ENCODE measurements around the gene EID2B.
A peak's percentile ranks its signal among the peaks of the same experiment; 100 is the strongest.

Gene EID2B, protein sequence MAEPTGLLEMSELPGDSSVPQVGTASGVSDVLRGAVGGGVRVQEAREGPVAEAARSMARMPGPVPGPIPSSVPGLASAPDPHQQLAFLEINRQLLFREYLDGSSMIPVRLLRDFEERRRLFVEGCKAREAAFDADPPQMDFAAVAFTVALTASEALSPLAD

DNA sequence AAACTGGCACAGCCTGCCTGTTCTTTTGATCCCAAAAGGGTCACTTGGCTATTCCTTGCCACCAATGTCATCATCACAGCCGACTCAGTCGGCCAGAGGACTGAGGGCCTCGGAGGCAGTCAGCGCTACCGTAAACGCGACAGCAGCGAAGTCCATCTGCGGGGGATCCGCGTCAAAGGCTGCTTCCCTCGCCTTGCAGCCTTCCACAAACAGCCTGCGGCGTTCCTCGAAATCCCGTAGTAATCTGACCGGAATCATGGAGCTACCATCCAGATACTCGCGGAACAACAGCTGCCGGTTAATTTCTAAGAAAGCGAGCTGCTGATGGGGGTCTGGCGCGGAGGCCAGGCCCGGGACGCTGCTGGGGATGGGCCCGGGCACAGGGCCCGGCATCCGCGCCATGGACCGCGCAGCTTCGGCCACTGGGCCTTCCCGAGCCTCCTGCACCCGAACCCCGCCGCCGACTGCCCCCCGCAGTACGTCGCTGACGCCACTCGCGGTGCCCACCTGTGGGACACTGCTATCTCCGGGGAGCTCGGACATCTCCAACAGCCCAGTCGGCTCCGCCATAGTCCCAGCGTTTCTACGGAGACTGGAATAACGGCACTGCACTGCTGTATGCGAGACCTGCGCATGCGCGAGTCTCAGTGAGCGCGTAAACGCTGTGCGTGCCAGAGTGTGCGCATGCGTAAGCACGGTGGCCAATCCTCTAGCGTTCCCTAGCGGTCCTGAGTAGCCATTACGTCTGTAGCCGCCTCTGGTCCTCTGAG is at the start of gene EID2B:
Gene EID2B (minus strand): TSS at position 620 of the 770 bp plus-strand sequence. CDS start 50 bp downstream, at position 570.
- DNase-seq = peak; percentile 50 to 95 (median 89)

DNA sequence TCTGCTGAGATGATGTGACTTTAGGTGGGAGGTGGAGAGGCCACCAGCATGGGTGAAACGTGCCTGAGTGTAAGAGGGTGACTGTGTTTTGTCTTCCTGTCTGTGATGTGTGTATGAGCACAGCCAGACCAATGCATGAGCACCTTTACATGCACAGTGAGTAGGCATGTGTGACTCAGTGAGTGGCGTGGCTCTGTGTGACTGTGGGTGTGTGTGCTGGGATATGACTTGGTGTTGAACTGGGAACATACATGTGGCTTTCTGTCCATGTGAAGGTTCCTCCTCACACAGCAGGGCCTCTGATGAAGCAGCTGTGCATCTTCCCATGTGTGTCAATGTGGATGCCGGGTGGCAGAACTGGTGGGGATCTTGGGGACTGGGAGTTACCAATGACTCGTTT is 49.8 kb upstream of the EID2B start:
- DNase-seq = no peak

DNA sequence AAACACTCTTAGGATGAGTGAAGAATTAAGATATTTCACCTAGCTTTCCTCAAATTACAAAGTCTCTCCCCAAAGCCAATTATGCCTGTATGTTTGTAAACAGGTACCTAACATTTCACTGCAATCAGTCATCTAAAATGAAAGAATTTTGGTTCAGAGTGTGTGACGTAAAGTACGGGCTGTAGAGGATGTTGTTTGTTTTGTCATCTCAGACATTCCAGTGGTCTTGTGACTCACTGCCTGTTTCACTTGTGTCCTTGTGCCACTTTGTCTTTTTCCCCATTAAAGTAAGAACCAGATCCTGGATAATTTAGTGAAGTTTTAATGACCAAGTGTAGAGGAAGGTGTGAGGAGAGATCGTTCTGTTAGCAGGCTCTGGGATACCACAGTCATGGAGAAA is 36.0 kb upstream of the EID2B start:
- no peak for DNase-seq

DNA sequence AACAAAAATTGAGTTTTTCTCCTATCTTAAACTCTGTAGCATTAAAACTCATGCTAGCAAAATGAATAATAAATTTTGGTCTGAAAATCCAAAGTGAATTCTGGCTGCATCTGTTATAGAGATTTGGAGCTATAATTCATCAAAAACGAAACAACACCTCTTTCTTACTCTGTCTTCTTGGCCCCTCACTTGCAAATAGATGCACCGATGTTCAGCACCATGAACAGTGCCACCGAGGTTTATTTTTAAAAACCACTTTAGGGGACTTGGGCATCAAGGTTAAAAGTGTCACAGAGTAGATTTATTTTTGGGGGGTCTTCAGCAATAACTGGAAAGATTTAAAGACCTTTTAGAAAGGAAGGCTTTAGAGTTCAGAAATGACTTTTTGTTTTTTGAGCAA is 33.4 kb upstream of the EID2B start:
- no peak for DNase-seq

DNA sequence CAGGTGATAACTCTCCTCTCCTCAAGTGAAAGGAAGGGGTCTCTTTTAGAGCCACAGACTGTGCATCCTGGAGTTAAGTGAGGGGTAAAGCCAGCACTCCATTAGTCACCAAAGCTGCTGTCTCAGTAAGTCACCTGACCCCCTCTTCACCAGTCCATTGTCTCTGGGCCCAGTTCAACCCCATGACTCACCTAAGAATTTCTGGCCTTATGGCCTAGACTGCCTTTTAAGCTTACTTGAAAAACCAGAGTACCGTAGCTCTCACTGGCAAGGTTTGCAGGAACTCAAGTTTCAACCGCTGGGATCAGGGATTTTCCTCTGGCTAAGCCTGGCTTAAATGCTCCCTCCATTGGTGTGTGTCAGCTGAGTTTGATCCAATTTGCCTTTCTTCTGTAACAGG is 30.8 kb upstream of the EID2B start:
- no peak for DNase-seq

DNA sequence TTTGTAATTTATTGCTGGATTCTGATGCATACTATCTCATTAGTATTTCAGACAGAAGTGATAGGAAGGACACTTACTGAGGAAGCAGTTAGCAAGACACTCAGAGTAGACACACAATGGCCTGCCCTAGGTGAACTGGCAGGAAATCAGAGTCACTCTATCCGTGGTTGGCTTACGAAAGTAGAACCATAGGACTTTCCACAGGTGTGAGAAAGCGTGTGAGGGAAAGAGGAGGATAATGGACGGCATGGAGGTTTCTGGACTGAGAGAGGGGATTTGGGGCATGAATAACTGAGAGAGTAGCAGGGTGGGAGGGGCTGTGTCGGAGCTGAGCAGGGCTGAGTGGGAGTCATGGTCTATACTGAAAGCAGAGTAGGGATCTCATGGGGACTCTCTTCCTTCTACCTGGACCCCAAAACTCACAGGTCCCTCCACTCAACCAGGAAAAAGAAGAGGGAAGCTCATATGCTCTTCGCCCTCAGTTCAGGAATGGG is 26.0 kb upstream of the EID2B start:
- DNase-seq = no peak

DNA sequence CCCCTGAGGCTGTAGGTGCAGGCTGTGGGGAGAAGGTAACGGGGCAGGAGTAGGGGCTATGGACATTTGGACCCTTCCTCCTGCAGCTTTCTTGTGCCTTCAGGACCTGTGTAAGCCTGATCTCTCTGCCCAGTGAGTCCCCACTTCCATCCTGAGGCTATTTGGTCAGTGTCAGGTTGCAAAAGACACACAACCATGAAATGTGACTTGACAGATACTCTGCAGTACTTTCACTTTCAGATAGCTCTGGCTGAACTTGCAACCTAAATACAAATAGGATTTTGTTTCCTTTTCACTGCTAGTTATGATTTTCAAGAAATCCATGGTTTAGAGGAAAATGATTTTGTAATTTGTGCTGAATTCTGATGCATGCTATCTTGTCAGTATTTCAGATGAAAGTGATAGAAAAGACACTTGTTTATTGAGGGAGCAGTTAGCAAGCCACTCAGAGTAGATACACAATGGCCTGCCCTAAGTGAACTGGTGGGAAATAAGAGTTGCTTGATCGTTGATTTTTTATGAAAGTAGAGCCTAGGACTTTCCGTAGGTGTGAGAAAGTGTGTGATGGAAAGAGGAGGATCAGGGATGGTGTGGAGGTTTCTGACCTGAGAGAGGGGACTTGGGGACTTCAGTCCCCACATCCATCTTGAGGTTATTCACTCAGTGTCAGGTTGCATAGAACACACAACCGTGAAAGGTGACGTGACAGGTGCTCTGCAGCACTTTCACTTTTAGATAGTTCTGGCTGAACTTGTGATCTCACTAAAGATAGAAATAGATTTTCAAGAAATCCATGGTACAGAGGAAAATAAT is 25.4 kb upstream of the EID2B start:
- no peak for DNase-seq

DNA sequence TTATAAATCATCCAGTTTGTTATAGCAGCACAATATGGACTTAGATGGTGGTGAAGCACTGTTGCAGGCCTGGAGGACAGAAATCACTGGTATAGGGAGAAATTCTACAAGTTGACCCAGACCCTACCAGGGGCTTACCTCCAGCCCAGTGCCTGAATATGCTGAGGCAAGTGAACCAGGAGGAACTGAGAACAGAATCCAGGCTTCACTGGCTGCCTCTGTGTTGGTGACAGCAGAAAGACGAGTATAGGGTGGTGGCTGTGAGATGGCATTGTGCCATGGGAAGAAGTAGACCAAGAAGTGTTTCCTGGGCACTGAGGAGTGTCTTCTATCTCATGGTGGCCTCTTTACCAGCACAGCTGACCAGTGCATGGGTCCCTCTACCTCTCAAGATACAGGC is 23.2 kb upstream of the EID2B start:
- DNase-seq = peak in 1 of 51 donors; percentile 4

DNA sequence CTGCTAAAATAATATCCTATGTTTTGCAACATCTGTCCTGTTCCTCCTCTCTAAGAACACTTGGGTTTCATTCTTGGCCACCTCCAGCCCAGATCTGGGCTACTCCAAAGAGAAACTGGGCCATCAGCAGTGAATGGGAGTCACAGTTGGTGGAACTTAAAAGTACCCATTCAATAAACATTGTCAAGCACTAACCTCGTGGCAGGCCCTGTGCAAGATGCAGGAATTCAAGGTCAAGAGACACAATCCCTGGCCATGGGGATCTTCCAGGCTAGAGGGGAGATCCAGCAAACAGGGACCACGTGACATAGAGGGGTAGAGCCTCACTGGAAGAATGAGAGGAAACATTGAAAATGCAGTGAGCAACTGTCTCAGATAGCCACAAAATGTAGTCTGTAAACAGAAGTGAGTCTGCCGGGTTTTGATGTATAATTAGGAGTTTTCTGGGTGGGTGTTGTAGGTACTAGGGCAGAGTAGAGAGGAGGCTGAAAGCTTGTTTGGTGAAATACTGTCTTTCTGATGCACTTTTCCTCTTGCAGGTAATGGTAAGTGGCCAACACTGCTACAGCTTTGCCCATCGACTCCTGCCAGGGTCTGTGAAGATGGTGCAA is 22.2 kb upstream of the EID2B start:
- no peak for DNase-seq

DNA sequence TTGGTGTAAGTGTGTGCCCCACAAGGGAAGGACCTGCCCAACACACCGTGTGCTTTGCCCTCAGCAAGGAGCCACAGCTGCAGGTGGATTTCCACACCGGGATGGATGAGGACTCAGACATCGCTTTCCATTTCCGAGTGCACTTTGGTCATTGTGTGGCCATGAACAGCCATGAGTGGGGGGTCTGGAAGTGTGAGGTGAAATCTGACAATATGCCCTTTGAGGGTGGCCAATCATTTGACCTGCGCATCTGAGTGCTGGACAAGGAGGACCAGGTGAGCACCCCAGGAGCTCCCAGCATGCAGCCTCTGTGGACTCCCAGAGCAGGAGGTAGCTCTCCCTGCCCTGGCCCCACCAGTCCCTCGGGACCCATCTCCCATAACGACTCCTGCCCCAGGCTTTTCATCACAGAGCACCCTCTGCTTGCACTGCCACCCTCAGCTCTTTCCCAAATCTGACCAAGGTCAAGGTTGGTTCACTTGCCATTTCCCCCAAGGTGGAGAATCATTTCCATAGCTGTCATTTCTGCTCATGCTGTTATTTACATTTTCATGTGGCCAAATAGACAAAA is 20.5 kb upstream of the EID2B start:
- DNase-seq = no peak

DNA sequence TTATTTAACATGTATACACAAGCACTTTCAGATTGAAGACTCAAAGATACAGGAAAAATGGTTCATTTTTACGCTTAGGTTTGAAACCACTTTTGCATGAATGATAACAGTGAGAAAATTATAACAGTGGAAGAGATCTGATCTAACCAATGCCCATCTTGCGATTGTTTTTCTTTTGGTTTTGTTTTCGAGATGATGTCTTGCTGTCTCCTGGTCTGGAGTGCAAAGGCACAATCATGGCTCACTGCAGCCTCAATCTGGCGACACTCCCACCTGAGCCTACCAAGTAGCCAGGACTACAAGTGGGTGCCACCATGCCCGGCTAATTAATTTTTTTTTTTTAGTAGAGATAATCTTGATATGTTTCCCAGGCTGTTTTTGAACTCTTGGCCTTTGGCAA is 17.5 kb upstream of the EID2B start:
- no peak for DNase-seq

DNA sequence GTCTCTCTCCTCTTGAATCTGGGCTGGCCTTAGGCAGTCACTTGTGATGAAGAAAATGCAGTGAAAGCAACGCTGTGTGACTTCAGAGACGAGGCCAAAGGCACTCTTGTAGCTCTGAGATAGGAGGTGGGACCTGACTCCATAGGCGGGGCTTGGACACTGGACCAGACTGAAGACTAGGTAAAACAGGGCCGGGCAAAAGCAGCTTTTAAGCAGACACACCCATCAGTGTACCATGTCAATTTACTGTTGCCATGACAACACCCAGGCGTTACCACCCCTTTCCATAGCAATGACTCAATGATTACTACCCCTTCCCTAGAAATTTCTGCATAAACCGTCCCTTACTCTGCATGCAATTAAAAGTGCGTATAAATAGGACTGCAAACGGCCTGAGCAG is 13.9 kb upstream of the EID2B start:
- no peak for DNase-seq

DNA sequence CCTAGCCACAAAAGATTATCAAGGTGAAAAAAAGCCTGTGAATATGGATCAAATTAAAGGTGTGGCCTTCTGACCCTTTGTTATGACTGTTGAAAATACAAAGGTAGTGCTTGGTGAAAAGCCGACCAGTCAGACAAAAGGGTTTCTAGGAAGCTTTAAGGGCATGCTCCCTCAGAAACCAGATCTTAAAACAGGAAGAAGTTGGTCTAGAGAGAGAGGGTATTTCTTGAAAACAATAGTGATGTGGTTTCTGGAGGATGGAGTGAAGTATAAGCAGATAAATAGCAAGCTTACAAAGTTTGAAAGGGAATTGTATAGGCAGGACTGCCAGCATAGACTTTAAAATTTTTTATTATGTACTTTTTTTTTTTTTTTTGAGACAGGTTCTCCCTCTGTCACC is 12.3 kb upstream of the EID2B start:
- DNase-seq = no peak

DNA sequence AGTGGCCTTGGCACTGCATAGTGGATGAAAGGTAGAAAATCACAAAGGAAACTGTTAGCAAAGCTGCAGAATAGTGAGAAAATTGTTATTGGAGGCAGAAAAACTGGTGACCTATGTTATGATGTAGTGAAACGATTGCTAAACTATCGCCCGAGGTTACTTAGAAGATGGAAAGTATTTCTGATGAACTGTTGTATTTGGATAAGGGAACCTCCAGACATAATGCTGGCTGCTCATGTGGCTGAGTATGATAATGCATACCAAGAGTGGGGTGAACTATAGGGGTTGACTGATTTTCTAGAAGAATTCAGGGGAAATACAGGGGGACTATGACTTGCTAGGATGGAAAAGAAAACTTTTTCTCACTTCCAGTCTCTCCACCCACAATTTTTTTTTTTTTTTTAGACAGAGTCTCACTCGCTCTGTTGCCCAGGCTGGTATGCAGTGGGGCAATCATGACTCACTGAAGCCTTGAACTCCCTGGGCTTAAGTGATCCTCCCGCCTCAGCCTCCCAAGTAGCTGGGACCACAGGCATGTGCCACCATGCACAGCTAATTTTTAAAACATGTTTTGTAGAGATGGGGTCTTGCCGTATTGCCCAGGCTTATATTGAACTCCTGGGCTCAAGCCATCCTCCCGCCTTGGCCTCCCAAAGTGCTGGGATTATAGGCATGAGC is 11.7 kb upstream of the EID2B start:
- no peak for DNase-seq

DNA sequence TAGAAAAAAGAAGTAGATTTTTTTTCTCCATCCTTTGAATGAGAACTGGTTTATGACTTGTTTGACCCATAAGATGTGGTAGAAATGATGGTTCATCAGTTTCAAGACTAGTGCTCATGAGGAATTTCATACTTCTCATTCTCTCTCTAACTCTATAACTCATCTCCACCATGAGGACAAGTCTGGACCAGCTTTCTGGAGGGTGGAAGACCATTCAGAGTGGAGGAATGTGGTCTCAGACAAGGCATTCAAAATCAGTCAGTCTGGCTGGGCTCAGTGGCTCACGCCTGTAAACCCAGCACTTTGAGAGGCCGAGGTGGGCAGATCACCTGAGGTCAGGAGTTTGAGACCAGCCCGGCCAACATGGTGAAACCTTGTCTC is 10.8 kb upstream of the EID2B start:
- DNase-seq = no peak

DNA sequence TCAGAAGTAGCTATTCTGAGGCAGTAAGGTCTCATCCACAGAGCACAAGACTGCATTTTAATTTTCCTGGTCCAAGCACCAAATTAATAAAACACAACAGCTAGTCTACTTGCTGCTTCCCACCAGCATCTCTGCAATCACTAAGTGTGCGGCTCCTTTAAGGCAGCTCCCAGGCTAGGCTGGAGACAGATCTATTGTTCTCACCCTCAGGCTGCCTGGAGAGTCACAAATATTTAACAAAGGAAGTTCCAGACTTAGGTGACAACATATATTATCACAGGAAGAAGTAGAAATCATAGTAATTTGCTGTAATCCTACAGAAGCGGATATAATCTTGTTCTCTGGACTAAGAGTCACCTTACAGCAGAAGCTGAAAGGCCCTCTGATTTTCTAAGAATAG is 9.6 kb upstream of the EID2B start:
- DNase-seq = peak in 9 of 51 donors; percentile 2 to 45 (median 11)

DNA sequence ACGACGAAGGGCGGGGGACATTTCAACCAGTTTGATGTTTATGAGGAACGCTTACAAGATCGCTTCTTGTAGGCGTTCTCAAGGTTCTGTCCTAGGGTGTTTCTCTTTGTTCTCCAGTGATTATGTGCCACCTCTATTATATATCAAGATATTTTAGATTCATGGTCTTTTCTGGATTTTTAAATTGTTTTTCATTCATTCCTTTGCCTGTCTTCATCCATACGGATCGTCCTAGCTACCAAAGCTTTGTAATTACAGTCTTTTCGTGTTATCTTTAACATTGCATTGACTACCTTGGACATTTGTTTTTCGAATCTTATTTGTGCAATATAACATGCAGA is 7.7 kb upstream of the EID2B start:
- DNase-seq = no peak

DNA sequence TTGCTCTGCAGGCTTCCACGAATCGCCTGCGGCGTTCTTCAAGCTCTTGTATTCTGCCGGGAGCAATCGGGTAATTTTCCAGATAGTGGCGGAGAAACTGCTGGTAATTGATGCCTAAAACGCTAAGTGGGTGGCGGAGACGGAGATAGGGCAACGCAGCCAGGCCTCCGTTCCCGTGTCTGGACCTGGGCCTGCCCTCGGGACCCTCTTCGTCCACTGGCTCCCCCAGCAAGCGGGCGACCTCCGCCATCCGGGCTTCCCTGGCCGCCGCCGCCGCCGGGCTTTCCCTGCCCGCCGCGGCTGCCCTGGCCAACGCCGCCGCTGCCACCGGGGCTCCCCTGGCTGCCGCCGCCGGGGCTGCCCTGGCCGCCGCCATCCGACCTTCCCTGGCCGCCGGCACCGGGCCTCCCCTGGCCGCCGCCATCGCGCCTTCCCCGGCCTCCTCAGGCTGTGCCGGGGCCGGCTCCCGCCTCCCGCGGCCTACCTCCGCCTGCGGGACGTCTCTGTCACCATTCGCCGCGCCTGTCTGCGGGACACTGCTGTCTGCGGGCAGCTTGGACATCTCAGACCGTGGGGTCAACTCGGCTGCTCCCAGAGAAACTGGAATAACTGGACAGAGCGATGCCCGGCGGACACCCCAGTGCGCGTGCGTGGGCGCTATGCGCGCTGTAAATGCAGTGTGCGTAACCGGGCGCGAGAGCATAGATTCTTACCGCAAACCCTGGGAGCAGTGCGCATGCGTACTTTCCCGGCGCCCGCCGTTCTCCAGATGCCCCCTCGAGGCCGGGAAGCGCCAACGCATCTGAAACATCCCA is 7.1 kb upstream of the EID2B start, which contains the start of gene EID2:
Gene EID2 (minus strand): TSS at position 644 of the 815 bp plus-strand sequence. CDS start 82 bp downstream, at position 562.
- peak; percentile 62 to 97 (median 92) for DNase-seq

DNA sequence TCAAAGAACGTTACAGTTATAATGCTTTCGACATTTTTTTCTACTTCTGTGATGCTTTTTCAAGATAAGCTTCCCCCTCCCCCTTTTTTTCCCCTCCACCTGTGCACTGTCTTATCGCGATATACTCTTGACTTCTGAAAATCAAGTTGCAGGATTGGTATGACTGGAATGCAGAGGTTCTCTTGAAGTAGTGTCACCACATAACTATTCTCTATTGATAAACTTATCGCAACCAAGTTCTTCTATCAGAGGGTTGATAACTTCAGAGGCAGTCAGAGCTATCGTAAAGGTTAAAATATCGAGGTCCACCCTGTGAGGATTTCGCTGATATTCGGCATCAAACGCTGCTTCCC is 6.5 kb upstream of the EID2B start:
- no peak for DNase-seq

DNA sequence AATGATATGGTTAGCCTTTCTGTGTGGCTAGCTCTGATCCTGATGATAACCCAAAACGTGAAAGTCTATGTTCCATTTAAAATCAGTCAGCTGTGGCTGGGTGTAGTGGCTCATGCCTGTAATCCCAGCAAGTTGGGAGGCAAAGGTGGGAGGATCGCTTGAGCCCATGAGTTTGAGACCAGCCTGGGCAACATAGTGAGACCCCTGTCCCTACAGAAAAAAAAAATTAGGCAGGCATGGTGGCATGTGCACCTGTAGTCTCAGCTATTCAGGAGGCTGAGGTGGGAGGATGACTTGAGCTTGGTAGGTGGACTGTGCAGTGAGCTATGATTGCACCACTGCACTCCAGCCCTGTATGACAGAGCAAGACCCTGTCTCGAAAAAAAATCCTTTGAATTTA is 1.1 kb upstream of the EID2B start:
- DNase-seq = no peak

Data from hypothalamus (tissue), 51 donors.